Type B pancreatic cell (in vitro differentiated cells): ENCODE results near the gene HPSE2. TPM values are rescaled to one million over a fixed set of nuclear protein-coding genes. Genes with fewer than 3 reads are reported as not detected.

ENCODE experiments used
- DNase-seq: peaks from one replicate; pipeline ENCODE4 v3.0.0; 2021; ENCODE audit warnings: mixed read lengths; ENCODE audit not compliant: unreplicated experiment; ENCODE audit errors: extremely low spot score
- H3K27ac Mint-ChIP-seq: 2 replicates; pipeline ENCODE4 v1.8.0; 2021; ENCODE audit warnings: mild to moderate bottlenecking, mixed read lengths
- H3K27me3 Mint-ChIP-seq: 2 replicates; pipeline ENCODE4 v1.8.0; 2021; ENCODE audit warnings: mixed read lengths
- H3K36me3 Mint-ChIP-seq: 2 replicates; pipeline ENCODE4 v1.8.0; 2021; ENCODE audit warnings: mixed read lengths
- H3K4me1 Mint-ChIP-seq: one replicate; pipeline ENCODE4 v1.8.0; 2021; ENCODE audit warnings: mixed read lengths; ENCODE audit not compliant: unreplicated experiment
- H3K4me3 Mint-ChIP-seq: 2 replicates; pipeline ENCODE4 v1.8.0; 2021; ENCODE audit warnings: mild to moderate bottlenecking, mixed read lengths
- H3K9me3 Mint-ChIP-seq: 2 replicates; pipeline ENCODE4 v1.8.0; 2021; ENCODE audit warnings: mixed read lengths
- CTCF ChIP-seq: fragments of 200-600 bp; sonication (generic); conservative IDR thresholded peaks from 2 replicates; pipeline ENCODE4 v1.5.0; 2021; ENCODE audit warnings: antibody characterized with exemption, mild to moderate bottlenecking
- total RNA-seq: library from RNA; stranded (reverse); gene quantifications from 2 replicates; pipeline ENCODE4 v1.2.1, GENCODE V29; 2021; ENCODE audit warnings: low replicate concordance

Gene HPSE2
- total RNA-seq, 1 donor from 2014 or later: 19.8 TPM

GRCh38 chr10:98795467-98795866, 440.2 kb downstream of the HPSE2 start:
- no peaks in the 10 kb centered on the region for H3K36me3 Mint-ChIP-seq

DNA sequence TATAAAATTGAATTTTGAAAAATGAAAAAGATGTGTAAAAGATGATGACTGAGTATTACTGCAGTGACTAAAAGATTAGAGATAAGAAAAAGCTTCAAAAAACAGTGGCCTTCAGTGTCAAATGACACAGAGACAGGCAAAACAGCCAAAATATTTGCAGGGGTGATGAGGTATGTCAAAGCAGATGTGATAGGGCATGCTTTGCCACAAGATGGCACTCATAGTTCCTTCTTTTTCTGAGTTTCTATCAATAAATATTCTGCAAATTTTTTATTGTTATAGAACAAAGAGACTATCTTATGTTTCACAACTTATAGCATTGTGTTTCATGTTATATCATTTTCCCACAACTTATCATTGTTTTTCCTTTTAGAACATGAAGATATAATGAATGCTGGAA, 444.8 kb downstream of the HPSE2 start:
- peaks cover 3% of the 10 kb centered on the region for H3K36me3 Mint-ChIP-seq
- peak; percentile 66 for TF ChIP-seq CTCF
- no peaks in the 10 kb centered on the region for H3K27me3 Mint-ChIP-seq
- no peak overlapping the region for H3K4me3 Mint-ChIP-seq
- no peak for DNase-seq
- H3K9me3 Mint-ChIP-seq: no peaks in the 10 kb centered on the region
- H3K27ac Mint-ChIP-seq: no peak overlapping the region
- H3K4me1 Mint-ChIP-seq: peaks cover 5% of the 10 kb centered on the region

More at GRCh38 chr10:98795467-98795866, 440.2 kb downstream of the HPSE2 start:
- DNase-seq: no peak
- H3K27me3 Mint-ChIP-seq: no peaks in the 10 kb centered on the region
- no peak for TF ChIP-seq CTCF
- peaks cover 4% of the 10 kb centered on the region for H3K9me3 Mint-ChIP-seq
- H3K4me1 Mint-ChIP-seq: peaks cover 5% of the 10 kb centered on the region
- no peak overlapping the region for H3K4me3 Mint-ChIP-seq
- H3K27ac Mint-ChIP-seq: no peak overlapping the region

- H3K27ac Mint-ChIP-seq: no peak overlapping the region
- no peak overlapping the region for H3K4me3 Mint-ChIP-seq
- peaks cover 6% of the 10 kb centered on the region for H3K4me1 Mint-ChIP-seq
- DNase-seq: no peak
- no peaks in the 10 kb centered on the region for H3K9me3 Mint-ChIP-seq
- no peak for TF ChIP-seq CTCF
- no peaks in the 10 kb centered on the region for H3K36me3 Mint-ChIP-seq
- H3K27me3 Mint-ChIP-seq: peaks cover 2% of the 10 kb centered on the region
These were observed 457.3 kb downstream of the HPSE2 start for GRCh38 chr10:98778277-98778759.

DNA sequence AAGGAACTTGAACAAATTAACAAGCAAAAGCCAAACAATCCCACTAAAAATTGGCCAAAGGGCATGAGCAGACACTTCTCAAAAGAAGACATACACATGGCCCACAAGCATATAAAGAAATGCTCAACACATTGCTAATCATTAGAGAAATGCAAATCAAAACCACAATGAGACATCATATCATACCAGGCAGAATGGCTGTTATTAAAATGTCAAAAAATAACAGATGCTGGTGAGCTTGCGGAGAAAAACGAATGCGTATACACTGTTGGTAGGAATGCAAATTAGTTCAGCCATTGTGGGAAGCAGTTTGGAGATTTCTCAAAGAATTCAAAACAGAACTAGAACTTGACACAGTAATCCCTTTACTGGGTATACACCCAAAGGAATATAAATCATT, 477.2 kb downstream of the HPSE2 start:
- H3K9me3 Mint-ChIP-seq: peaks cover 4% of the 10 kb centered on the region
- H3K36me3 Mint-ChIP-seq: no peaks in the 10 kb centered on the region
- TF ChIP-seq CTCF: no peak
- H3K27me3 Mint-ChIP-seq: peaks cover 3% of the 10 kb centered on the region
- H3K27ac Mint-ChIP-seq: no peak overlapping the region
- no peaks in the 10 kb centered on the region for H3K4me1 Mint-ChIP-seq
- H3K4me3 Mint-ChIP-seq: no peak overlapping the region
- no peak for DNase-seq

GRCh38 chr10:98748298-98748697, 487.4 kb downstream of the HPSE2 start:
- no peaks in the 10 kb centered on the region for H3K36me3 Mint-ChIP-seq
- H3K27me3 Mint-ChIP-seq: no peaks in the 10 kb centered on the region
- H3K27ac Mint-ChIP-seq: no peak overlapping the region
- H3K4me3 Mint-ChIP-seq: no peak overlapping the region
- no peaks in the 10 kb centered on the region for H3K9me3 Mint-ChIP-seq
- H3K4me1 Mint-ChIP-seq: no peaks in the 10 kb centered on the region
- peak; percentile 67 for TF ChIP-seq CTCF
- no peak for DNase-seq

- Mint-ChIP-seq H3K27me3 (peaks cover 1% of the 10 kb centered on the region), H3K9me3 (no peaks in the 10 kb centered on the region), H3K4me3 (no peak overlapping the region), H3K4me1 (no peaks in the 10 kb centered on the region), H3K27ac (no peak overlapping the region), H3K36me3 (no peaks in the 10 kb centered on the region)
- no peak for DNase-seq
- TF ChIP-seq CTCF: no peak
These were observed 490.0 kb downstream of the HPSE2 start for GRCh38 chr10:98745645-98746044.
